ENCODE data around the gene FHOD1.
A peak's percentile ranks its signal among the peaks of the same experiment; 100 is the strongest.

FHOD1 gene

DNA sequence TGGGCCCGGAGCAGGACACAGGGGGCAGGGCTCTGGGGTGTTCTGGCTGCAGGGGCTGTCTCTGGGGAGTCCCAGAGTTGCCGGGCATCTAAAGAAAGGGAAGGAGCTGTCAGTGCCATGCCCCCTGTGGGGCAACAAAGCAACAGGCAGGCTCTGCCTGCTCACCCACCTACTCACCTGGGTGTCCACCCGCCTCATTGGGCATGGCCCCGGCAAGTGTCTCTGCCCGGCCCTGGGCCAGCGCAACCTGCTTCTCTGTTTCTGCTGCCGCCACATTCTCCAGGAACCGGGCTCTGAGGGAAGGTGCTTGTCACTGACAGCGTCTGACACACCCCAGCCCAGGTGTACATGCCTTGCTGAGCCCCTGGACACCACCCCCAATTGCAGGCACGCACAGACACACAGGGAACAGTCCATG is 13.1 kb downstream of the FHOD1 start:
- no peak for DNase-seq (ENCODE audit: low spot score)

DNA sequence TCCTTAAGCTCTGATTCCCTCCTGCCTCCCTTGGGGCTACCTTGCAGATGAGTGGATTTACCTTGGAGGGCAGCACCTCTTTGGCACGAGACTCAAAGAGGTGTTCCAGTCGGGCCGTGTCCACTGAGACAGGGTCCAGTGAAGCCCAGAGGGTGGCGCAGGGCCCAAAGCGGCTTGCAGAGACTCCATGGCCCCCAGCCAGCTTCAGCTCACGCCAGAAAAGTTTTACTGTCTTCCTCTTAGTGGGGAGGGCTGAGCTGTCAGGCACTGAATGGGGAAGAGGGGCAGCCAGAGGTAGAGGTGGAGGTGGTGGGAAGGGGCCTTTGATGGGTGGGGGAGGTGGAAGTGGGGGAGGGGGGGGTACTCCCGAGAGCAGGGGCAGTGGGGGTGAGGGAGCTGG is 13.7 kb downstream of the FHOD1 start:
- no peak for DNase-seq (ENCODE audit: low spot score)

- DNase-seq (ENCODE audit: low spot score) = no peak
These were observed 16.2 kb downstream of the FHOD1 start for GRCh38 chr16:67230809-67231660.

- DNase-seq (ENCODE audit: low spot score) = no peak
These were observed 17.1 kb downstream of the FHOD1 start for GRCh38 chr16:67229906-67230808.

- DNase-seq (ENCODE audit: low spot score) = no peak
These were observed 18.4 kb downstream of the FHOD1 start for GRCh38 chr16:67228905-67229304.

DNA sequence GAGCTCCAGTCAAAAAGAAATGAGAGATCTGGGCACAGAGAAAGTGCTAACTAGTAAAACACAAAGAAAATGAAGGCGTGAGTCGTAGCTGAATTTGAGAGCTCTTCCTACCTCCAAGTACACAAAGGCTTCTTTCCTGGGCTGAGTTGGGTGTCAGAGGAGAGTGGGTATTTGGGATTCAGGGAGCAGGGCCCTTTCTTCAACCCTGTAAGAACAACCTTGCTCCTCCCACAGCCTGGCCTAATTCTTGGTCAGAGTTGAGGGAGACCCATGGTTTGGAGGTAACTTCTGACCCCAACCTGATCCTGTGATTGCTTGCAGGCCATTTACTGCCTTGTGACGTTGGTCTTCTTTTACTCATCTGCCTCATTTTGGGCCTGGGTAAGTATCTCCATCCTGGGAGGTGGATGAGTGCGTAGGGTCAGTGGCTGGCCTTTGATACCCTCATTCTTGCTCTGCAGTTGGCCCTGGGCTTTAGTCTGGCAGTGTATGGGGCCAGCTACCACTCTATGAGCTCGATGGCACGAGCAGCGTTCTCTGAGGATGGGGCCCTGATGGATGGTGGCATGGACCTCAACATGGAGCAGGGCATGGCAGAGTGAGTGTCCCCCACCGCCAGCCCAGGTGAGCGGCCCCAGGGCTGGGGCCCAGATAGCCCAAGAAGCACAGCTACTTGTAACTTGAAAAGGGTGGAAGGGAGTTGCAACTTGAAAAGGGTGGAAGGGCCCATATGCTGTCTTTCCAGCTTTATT is 19.1 kb downstream of the FHOD1 start:
- no peak for DNase-seq (ENCODE audit: low spot score)

DNA sequence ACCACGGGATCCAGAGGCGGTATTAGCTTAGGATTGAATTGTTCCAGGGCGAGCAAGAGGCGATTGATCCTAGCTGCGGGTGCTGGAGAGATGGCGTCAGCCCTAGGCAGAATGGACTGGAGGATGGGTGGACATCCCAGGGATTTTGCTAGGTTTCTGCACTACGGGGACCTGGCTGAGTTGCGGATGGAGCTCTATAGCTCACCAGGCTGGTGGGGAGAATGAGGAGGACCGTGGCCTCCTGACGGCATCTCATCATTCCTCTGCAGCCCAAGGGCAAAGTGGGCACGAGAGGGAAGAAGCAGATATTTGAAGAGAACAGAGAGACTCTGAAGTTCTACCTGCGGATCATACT is 19.7 kb downstream of the FHOD1 start:
- DNase-seq (ENCODE audit: low spot score) = no peak

DNA sequence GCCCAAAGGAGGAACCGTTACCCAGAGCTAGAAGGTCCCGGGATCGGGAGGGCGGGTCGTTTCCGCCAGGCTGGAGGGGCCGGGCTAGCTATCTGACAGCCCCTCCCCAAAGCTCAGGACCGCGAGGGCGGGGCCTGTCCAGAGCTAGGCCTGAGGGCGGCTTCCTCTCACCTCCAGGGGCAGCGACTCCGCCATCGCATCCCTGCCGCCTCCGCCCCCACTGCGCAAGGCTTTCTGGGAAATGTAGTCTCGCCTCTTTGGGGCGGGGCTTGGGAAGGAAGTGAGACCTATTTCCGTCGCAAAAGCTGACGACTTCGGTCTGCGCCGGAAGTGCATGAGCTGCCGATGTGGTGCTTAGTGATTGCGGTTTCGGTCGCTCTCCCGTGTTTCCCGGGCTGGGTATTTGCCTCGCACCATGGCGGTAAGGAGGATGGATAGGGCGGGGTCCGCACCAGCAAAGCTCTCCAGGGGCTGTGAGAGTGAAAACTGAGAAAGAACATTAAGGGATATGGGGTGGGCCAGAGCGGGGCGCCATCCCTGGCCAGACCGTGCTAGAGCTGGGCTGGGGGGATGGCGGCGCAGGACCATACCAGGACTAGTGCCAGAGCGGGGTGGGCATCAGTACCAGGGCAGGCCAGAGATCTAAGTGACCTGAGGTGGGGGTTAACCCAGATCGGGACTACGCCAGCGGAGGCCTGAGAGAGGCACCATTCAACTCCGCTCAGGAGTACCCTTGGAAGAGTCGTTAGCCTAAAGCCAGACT is 20.3 kb downstream of the FHOD1 start, which contains the start of gene TMEM208:
TMEM208 (plus strand) TSS at position 327 of the 763 bp plus-strand sequence; CDS start at position 416, 89 bp downstream.
- DNase-seq (ENCODE audit: low spot score) = peak; percentile 99

DNA sequence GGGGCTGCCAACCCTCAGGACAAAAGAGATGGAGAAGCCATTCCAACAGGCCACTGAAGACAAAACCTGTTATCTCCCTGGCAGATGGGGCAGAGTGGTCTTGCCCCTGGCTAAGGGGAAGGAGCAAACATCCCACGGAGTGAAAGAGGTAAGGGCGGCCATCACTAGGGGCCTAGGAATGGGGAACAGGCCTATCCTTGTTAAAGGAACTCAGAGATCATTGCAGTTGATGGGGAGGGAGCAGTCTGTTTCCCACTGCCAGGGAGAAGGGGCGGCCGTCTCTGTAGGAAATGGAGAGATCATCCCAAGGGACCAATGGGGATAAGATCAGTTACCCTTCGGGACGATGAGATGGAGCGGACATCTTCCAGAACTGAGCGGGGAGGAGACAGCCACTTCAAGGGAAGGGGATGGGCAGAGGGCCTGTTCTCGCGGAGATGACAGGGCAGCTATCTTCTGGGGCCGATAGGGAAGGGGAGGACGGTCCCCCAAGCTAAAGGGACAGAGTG is 20.9 kb downstream of the FHOD1 start:
- no peak for DNase-seq (ENCODE audit: low spot score)

- no peak for DNase-seq (ENCODE audit: low spot score)
These were observed 23.3 kb downstream of the FHOD1 start for GRCh38 chr16:67223992-67224391.

DNA sequence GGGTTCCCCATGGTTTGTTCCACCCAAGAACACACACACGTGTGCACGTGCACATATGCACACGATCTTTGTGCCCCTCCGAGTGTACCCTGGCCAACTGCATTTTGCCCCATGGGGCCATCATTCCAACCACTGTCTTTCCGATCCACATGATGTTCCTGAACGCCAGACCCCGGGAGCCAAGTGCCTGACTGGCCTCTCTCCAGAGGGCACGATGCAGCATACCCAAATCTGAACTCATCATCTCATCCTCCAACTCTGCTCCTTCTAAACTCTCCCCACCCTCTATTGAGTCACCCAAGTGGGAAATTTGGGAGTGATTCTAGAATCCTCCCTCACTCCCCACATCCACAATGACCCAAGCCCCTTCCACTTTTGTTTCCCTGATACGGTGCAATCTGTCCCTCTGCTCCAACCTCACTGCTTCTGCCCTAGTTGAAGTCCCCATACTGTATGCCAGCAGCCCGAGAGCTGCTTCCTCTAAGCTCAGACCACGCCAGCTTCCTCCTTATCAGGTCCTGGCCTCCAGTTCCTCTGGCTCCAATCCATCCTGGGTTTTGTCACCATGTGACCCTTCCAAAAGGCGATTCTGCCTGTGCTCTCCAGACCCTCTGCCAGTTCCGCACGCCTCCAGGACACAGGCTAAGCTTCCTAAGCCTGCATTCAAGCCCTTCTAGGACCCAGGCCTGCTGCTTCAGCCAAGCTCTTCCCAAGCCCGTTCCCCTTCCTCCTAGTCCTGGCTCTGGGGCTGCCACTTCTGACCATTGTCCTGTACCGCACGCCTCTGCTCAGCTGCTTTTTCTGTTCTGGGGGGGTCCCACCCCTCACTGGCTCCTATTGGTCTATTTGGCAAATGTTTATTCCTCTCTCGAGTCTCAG is 30.4 kb downstream of the FHOD1 start:
- DNase-seq (ENCODE audit: low spot score) = no peak

DNA sequence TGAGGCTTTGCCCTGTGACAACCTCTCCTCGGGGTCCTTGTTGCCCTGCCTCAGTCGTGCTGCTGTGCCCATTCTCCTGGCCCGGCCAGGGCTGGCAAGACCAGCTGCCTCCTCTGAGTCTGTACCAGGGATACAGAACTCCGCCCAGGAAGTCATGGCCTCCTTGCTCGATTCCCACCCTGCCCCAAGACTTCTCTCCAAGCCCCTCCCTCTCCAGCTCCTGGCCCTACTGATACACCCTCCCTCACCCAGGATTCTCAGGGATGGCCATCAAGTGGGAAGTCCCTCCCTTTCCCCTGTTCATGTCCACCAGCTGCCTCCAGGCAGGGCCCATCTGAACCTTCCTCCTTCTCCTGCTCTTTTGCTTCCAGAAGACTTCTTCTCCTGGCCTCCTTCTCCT is 31.6 kb downstream of the FHOD1 start:
- DNase-seq (ENCODE audit: low spot score) = no peak

GRCh38 chr16:67213197-67214019 is 33.9 kb downstream of the FHOD1 start:
- no peak for DNase-seq (ENCODE audit: low spot score)

DNA sequence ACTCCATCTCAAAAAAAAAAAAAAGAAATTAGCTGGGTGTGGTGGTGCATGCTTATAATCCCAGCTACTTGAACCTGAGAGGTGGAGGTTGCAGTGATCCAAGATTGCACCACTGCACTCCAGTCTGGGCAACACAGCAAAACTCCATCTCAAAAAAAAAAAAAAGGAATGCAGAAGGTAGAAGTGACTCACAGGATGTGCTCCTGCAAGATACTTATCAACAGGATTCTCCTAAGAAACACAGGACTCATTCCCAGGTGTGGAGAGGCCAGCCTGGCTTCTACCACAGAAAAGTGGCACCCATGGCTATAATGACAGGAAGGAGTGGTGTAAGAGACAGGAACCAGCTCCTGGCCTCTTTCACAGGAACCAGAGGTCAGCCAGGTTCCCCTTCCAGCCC is 34.5 kb downstream of the FHOD1 start:
- no peak for DNase-seq (ENCODE audit: low spot score)

DNA sequence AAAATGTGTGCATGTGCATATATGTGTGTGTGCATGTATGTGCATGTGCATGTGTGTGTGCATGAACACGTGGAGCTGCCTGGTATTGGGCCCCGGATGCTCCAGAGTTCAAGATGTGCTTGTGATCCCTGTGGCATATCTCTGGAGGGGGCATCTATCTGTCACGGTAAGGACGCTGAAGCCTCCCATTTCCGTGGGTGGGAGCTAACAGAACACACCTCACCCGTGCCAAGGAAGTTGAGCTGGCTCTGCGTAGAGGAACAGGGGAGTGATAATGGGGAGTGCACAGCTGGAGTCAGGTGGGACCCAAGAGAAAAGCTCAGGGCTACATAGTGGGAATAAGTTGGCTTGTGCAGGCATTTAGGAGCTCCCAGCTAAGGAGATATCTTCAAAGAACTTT is 35.6 kb downstream of the FHOD1 start:
- DNase-seq (ENCODE audit: low spot score) = no peak

- DNase-seq (ENCODE audit: low spot score) = no peak
These were observed 37.0 kb downstream of the FHOD1 start for GRCh38 chr16:67210069-67210937.

GRCh38 chr16:67209565-67209964 is 37.7 kb downstream of the FHOD1 start:
- DNase-seq (ENCODE audit: low spot score) = no peak

- DNase-seq (ENCODE audit: low spot score) = no peak
These were observed 39.0 kb downstream of the FHOD1 start for GRCh38 chr16:67208154-67208896.
